Adrenal gland (tissue), 12 donors: ENCODE measurements around the gene SNX9. TPM values are rescaled to one million over a fixed set of nuclear protein-coding genes. Genes with fewer than 3 reads are reported as not detected.

ENCODE experiments used
- DNase-seq, 7 donors: peaks; one replicate each; pipeline ENCODE4 v3.0.0-alpha.2; 2019 to 2020
- H3K27ac ChIP-seq, 5 donors: fragments of 200-600 bp; sonication (generic) in 4 of 5; 1 replicate in 3 of 5; 2 replicates in 2 of 5; pipeline versions ENCODE4 v1.5.1 to v1.8.0; 2016 to 2020; ENCODE audit warnings: mild to moderate bottlenecking in 1 of 5
- H3K27me3 ChIP-seq: fragments of 200-600 bp; 2 replicates; pipeline ENCODE4 v1.8.0; 2021
- H3K36me3 ChIP-seq, 2 donors: fragments of 200-600 bp; replicated peaks in 1 of 2; 1 replicate in 1 of 2; 2 replicates in 1 of 2; pipeline versions ENCODE4 v1.5.1 to v1.8.0; 2018 to 2022
- H3K4me1 ChIP-seq, 2 donors: fragments of 200-600 bp; replicated peaks in 1 of 2; 1 replicate in 1 of 2; 2 replicates in 1 of 2; pipeline versions ENCODE4 v1.5.1 to v1.8.0; 2018 to 2021
- H3K4me3 ChIP-seq, 4 donors: fragments of 200-600 bp; sonication (generic) in 3 of 4; one replicate each; pipeline ENCODE4 v1.5.1; 2016 to 2018
- H3K9me3 ChIP-seq, 3 donors: fragments of 200-600 bp; sonication (generic) in 1 of 3; replicated peaks in 1 of 3; 1 replicate in 2 of 3; 2 replicates in 1 of 3; pipeline versions ENCODE4 v1.5.1 to v1.8.0; 2016 to 2021
- POLR2A ChIP-seq, 2 donors: fragments of 450-650 bp; IDR thresholded peaks; one replicate each; pipeline ENCODE4 v1.6.1; 2017; ENCODE audit warnings: antibody characterized with exemption in 2 of 2, mild to moderate bottlenecking in 2 of 2, moderate library complexity in 1 of 2
- WGBS, 4 donors: extraction: QIAGEN DNeasy Blood & Tissue Kit in 2 of 4; methylation state at CpG; one replicate each; pipeline versions ENCODE4 v1.1.5 to v1.1.7; 2013 to 2017; 5-methylcytosine and 5-hydroxymethylcytosine counted together
- intact Hi-C, 2 donors: fragments of 100-400 bp; cut with DNase I; formaldehyde crosslinking; loops; one replicate each; pipeline versions ENCODE4 v1.14.1 to v1.15.0; 2022 to 2023
- polyA plus RNA-seq, 3 donors: library from polyadenylated mRNA; stranded (reverse); fragments of 200-250 nt in 2 of 3; fragments of 350-450 nt in 1 of 3; fragmentation: Illumina TruSeq in 1 of 3; extraction: RNeasy Lipid Tissue Mini Kit (QIAGEN cat#74804) in 1 of 3; gene quantifications; one replicate each; pipeline ENCODE4 v1.2.3, GENCODE V29; 2013 to 2014
- total RNA-seq, 9 donors: library from RNA; depleted of rRNA in 4 of 9; stranded (reverse); fragments of >200 nt in 4 of 9; fragments of 120-200 nt in 1 of 9; fragmentation: NEBNext Ultra II Directional in 1 of 9; extraction: Animal tissue kit (Norgen Biotek cat#: 25700) in 1 of 9; gene quantifications; one replicate each; pipeline versions ENCODE4 v1.1.0 to v1.2.4, GENCODE V29; 2013 to 2023
- TF ChIP-seq, protein P1 (sequence below), 6 experiments: fragments of 450-650 bp in 4 of 6; fragments of 200-600 bp in 2 of 6; sonication (generic) in 1 of 6; IDR thresholded peaks; 1 replicate in 5 of 6; 2 replicates in 1 of 6; pipeline versions ENCODE4 v1.5.1 to v1.8.0; 2016 to 2021; ENCODE audit warnings: antibody characterized with exemption in 6 of 6, mild to moderate bottlenecking in 2 of 6, moderate library complexity in 1 of 6
- donor health status: healthy with polysubstance abuse.
- donor health status: Bipolar disorder and iron deficiency.
- donor health status: DM: yes; HTN: yes; CAD: no.
- donor health status: DM: no; HTN: no; CAD: no.
- donor health status: DM: no; HTN: no; CAD: no.
- donor health status: DM: yes; HTN: yes; CAD: no.

SNX9 gene
- total and polyA plus RNA-seq, 12 donors: 27.7 to 59.6 (median 50.4) TPM

DNA sequence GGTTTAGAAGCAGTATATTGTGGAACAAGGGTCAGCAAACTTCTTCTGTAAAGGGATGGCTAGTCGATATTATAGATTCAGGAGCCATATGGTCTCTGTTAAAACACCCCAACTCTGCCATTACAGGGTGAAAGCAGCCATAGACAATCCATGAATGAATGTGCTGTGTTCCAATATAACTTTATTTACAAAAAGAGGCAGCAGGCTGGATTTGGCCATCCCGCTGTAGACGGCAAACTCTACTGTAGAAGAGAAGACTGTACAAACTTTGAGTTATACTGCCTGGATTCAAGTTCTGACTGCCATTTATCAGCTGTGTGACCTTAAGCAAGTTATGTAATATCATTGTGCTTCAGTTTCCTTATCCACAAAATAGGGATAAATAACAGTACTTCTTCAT lies 33.7 kb upstream of the SNX9 start:
- Histone ChIP-seq H3K27ac (no peak overlapping the region), H3K4me3 (no peak overlapping the region), H3K27me3 (no peaks in the 10 kb centered on the region), H3K9me3 (no peaks in the 10 kb centered on the region), H3K4me1 (no peaks in the 10 kb centered on the region), H3K36me3 (no peaks in the 10 kb centered on the region)
- intact Hi-C loops: no loop called here
- no peak for TF ChIP-seq POLR2A (IDR thresholded peaks at IDR 0.05)
- TF ChIP-seq, protein P1, sequence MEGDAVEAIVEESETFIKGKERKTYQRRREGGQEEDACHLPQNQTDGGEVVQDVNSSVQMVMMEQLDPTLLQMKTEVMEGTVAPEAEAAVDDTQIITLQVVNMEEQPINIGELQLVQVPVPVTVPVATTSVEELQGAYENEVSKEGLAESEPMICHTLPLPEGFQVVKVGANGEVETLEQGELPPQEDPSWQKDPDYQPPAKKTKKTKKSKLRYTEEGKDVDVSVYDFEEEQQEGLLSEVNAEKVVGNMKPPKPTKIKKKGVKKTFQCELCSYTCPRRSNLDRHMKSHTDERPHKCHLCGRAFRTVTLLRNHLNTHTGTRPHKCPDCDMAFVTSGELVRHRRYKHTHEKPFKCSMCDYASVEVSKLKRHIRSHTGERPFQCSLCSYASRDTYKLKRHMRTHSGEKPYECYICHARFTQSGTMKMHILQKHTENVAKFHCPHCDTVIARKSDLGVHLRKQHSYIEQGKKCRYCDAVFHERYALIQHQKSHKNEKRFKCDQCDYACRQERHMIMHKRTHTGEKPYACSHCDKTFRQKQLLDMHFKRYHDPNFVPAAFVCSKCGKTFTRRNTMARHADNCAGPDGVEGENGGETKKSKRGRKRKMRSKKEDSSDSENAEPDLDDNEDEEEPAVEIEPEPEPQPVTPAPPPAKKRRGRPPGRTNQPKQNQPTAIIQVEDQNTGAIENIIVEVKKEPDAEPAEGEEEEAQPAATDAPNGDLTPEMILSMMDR (IDR thresholded peaks at IDR 0.05): no peak
- 89 to 96% (median 95%) methylated on average over 3 of the region's 3 CpGs for WGBS, 4 donors
- DNase-seq: no peak

DNA sequence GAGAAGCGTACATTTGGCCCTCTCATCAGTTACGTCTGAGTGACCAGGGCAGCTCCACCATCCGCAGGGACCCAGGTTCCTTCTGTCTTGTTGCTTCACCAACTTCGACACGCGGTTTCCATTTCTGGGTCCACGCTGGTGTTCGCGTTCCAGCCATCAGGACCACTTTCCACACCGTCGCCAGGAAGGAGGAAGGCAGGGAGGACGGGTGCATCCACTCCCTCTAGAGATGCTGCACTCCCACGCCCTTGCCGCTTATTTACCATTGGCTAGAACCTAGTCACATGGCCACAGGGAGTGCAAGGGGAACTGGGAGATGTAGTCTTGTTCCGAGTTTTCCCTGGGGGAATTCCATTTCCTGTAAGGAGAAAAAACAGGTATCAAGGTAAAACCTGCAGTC lies 33.2 kb upstream of the SNX9 start:
- intact Hi-C loops: no loop called here
- DNase-seq: no peak

DNA sequence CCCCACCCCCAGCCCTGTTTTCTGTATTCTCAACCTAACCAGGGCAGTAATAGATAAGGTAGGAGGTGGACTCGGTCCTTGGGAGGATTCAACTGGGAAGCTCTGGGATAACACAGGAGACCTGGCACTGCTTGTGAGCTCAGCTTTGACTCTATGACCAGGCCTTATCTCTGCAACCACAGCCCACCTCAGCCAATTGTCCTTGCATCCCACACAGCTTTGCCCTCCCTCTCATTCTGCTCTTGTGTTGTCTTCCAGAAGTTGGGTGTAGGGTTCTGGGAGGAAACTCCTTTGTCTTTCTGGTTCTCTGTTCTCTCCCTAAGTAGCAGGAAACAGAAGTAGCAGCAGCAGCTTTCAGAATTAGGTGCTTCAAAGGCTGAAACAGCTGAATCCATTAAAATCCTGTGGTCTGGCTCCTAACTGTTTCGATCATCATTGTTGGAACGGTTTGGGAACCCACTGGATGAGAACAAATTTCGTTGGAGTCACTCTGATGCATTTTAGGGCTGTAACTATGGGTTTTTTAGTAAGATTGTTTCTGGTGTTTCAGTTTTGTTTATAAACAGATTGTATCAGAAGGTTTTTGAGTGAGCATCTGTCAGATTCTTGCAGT lies 32.4 kb upstream of the SNX9 start:
- TF ChIP-seq, protein P1 (IDR thresholded peaks at IDR 0.05): no peak
- no peak for TF ChIP-seq POLR2A (IDR thresholded peaks at IDR 0.05)
- intact Hi-C loops: no loop called here

More for the DNA sequence above, 33.2 kb upstream of the SNX9 start:
- Histone ChIP-seq H3K27me3 (no peaks in the 10 kb centered on the region), H3K4me1 (no peaks in the 10 kb centered on the region), H3K9me3 (no peaks in the 10 kb centered on the region), H3K36me3 (no peaks in the 10 kb centered on the region), H3K4me3 (no peak overlapping the region), H3K27ac (no peak overlapping the region)
- TF ChIP-seq POLR2A (IDR thresholded peaks at IDR 0.05): no peak
- TF ChIP-seq, protein P1 (IDR thresholded peaks at IDR 0.05): no peak
- WGBS, 4 donors: 80 to 86% (median 83%) methylated on average over 14 to 15 of the region's 15 CpGs

DNA sequence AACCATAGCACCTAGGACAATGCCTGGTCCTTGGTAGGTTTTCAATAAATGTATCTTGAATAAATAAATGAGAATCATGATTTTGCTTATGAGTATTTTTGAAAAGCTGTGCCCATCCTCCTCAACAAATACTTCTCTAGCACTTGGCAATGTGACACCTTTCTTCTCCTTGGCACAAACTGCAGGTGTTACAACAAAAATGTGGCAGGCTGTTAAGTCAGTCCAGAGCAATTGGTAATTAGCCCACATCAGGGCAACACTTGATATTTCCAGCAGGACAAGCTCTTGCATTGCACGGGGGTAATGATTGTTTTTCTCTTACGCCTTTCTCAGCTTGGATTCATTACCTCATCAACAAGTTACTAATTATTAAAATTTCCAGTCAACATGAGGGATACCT lies 31.6 kb upstream of the SNX9 start:
- Histone ChIP-seq H3K9me3 (no peaks in the 10 kb centered on the region), H3K4me1 (peaks cover 0 to 6% of the 10 kb centered on the region in 2 donors), H3K4me3 (no peak overlapping the region), H3K27ac (no peak overlapping the region), H3K36me3 (no peaks in the 10 kb centered on the region), H3K27me3 (no peaks in the 10 kb centered on the region)
- intact Hi-C loops: no loop called here
- no peak for TF ChIP-seq POLR2A (IDR thresholded peaks at IDR 0.05)
- TF ChIP-seq, protein P1 (IDR thresholded peaks at IDR 0.05): no peak
- 78 to 98% (median 93%) methylated on average over 2 of the region's 2 CpGs for WGBS, 4 donors
- no peak for DNase-seq

More for the DNA sequence above, 32.4 kb upstream of the SNX9 start:
- no peaks in the 10 kb centered on the region for H3K36me3 ChIP-seq
- no peaks in the 10 kb centered on the region for H3K27me3 ChIP-seq
- WGBS, 4 donors: 67 to 86% (median 75%) methylated on average over 4 of the region's 4 CpGs
- no peaks in the 10 kb centered on the region for H3K4me1 ChIP-seq
- DNase-seq: no peak
- H3K27ac ChIP-seq: no peak overlapping the region
- H3K4me3 ChIP-seq: no peak overlapping the region
- no peaks in the 10 kb centered on the region for H3K9me3 ChIP-seq
